ENCODE results near the gene FBLN2.

Gene FBLN2

GRCh38 chr3:13507570-13508339, 41.2 kb upstream of the FBLN2 start:
- Mint-ChIP-seq H3K9me3 (no peaks in the 10 kb centered on the region), H3K27ac (no peak overlapping the region), H3K27me3 (peaks cover 4% of the 10 kb centered on the region), H3K4me1 (peaks cover 2% of the 10 kb centered on the region), H3K4me3 (no peak overlapping the region), H3K36me3 (no peaks in the 10 kb centered on the region)
- ATAC-seq (ENCODE audit: low read depth) (no peak), DNase-seq (ENCODE audit: low spot score in 2 of 2) (no peak)

DNA sequence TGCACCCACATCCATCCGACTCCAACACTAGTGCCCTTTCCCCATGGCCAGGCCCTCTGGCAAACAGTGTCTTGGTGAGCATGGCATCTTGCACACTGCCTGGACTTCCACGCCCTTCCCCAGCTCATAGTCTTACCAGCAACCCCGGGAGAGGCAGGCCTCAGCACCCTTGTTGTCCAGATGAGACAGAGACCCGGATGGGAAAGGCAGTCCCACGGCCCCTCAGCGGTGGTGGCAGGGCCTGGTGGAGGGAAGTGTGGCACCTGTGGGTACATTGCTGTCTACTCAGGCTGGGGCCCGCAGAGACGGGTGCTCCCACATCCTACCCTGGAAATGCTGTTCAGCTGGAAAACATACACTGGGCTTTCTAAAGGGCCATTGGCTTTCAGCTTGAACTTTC, 40.4 kb upstream of the FBLN2 start:
- no peak for ATAC-seq (ENCODE audit: low read depth)
- Mint-ChIP-seq H3K4me1 (peaks cover 2% of the 10 kb centered on the region), H3K4me3 (no peak overlapping the region), H3K36me3 (no peaks in the 10 kb centered on the region), H3K27ac (no peak overlapping the region), H3K9me3 (no peaks in the 10 kb centered on the region), H3K27me3 (peaks cover 4% of the 10 kb centered on the region)
- no peak for DNase-seq (ENCODE audit: low spot score in 2 of 2)

DNA sequence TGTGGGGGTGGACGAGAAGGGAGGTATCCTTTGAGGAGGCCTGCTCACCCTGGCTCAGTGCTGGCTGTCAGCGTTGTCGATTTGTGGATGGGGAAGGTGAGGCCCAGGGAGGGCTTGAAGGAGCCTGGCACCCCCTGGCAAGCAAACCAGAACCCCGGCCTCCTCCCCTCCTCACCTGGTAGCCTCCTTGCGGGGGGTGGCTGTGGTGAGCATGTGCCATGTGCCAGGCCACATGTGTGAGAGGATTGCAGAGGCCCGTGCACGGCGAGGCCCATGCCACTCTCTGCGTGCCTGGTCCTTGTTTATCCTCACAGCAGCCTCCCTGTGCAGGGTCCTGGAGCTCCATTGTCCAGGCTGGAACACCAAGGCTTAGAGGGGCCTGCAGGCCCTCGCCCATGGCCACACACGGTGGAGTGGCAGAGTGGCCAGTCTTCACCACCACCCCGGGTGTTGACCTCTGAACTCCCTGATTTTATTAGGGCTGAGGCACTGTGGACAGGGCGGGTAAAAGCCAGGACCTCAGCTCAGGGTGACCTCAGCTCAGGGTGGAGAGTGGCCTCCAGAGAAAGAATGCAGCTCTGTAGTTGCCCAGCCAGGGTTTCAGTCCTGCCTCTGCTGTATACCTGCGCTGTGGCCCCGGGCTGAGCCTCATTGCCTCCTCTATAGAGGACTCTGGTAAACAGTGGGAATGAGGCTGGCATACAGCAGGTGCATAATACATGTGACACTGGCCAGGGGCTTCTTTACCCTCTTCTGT, 39.7 kb upstream of the FBLN2 start:
- ATAC-seq (ENCODE audit: low read depth), result no peak
- peaks cover 4% of the 10 kb centered on the region for H3K27me3 Mint-ChIP-seq
- no peak for DNase-seq (ENCODE audit: low spot score in 2 of 2)
- H3K27ac Mint-ChIP-seq, result no peak overlapping the region
- peaks cover 2% of the 10 kb centered on the region for H3K4me1 Mint-ChIP-seq
- no peaks in the 10 kb centered on the region for H3K36me3 Mint-ChIP-seq
- H3K4me3 Mint-ChIP-seq, result no peak overlapping the region
- no peaks in the 10 kb centered on the region for H3K9me3 Mint-ChIP-seq

DNA sequence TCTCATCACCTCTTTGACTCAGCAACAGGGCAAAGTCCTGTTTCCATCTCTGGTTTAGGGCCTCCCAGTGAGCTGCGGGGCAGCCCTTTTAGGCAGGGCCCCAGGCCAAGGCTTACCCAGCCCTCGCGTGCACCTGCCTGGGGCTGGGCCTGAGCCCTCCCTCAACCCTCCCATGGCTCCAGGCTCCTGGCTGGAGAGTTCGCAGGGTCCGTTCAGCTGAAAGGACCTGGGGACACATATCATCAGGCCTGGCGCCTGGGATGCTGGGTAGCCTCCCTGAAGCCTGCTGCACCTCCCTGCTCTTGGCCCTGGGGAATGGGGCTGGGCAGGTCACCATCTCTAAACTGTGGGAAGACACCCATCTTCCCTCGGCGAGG, 39.1 kb upstream of the FBLN2 start:
- H3K4me1 Mint-ChIP-seq, result peaks cover 2% of the 10 kb centered on the region
- no peaks in the 10 kb centered on the region for H3K9me3 Mint-ChIP-seq
- H3K27me3 Mint-ChIP-seq, result peaks cover 4% of the 10 kb centered on the region
- H3K4me3 Mint-ChIP-seq, result no peak overlapping the region
- ATAC-seq (ENCODE audit: low read depth) (no peak), DNase-seq (ENCODE audit: low spot score in 2 of 2) (no peak)
- no peaks in the 10 kb centered on the region for H3K36me3 Mint-ChIP-seq
- no peak overlapping the region for H3K27ac Mint-ChIP-seq

GRCh38 chr3:13512451-13512850, 36.5 kb upstream of the FBLN2 start:
- Mint-ChIP-seq H3K36me3 (no peaks in the 10 kb centered on the region), H3K9me3 (no peaks in the 10 kb centered on the region), H3K4me1 (peaks cover 2% of the 10 kb centered on the region), H3K27ac (no peak overlapping the region), H3K4me3 (no peak overlapping the region), H3K27me3 (peaks cover 3% of the 10 kb centered on the region)
- DNase-seq (ENCODE audit: low spot score in 2 of 2) (no peak), ATAC-seq (ENCODE audit: low read depth) (no peak)

DNA sequence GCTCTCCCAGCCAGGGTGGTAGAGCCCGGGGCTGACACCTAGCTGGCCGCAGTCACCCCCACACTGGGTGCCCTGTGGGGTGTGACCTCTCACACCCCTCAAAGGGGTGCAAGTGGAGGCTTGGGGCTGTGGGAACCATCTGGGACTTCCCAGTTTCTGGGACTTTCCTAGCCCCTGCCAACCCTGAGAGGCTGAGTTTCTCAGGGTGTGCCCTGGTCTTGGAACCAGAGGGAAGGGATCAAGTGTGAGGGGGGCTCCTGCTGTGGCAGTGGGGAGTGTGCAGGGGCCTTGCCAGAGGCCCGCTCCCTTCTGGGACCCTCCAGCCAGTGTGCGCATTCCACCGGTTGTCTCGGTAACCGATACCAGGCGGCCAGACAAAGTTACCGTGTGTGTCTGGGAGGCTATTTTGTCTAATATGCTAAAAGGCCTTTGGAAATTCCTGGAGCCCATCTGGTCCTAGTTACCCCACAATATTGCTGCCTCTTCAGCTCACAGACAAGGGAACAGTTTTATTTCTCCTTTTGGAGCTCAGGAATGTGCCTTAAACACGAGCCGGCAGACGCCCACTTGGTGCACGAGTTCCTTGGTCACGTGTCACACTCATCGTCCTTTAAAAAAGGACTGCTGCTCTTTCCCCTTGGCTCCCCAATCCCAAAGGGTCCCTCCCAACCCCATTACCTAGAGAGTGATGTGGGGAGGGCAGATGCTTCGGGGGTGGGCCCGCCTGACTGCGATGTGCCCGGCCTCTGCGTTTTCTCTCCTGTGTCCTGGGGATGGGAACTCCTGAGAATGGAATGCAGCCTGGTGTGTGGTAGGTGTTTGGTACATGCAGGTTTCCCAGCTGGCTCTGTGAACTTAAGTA, 35.6 kb upstream of the FBLN2 start:
- peaks cover 6% of the 10 kb centered on the region for H3K27me3 Mint-ChIP-seq

DNA sequence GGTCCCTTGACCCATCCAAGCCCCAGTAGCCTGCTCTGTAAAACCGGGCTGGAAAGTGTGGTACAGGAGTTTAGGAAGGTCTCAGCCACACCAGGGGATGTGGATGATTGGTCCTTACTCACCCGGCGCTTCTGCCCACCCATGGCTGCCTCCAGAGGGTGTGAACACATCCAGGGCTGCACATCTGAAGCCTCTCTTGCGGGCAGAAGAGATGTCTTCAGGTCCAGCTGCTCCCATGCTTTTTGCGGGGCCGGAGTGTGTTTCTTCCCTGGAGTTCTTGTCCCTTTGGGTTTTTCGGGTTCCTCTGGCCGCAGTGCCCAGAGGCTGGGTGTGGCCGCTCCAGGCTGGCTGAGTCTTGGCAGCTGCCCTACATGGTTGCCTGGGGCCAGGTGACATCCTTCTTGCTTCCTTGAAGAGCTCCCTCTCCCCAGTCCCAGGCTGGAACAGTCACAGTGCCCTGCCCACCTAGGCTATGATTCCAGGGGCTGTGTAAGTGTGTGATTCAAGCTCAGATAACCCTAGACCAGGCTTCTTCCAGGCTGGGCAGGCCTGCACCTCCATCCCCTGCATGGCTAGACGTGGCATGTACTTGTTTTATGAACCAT, 34.9 kb upstream of the FBLN2 start:
- no peak for DNase-seq (ENCODE audit: low spot score in 2 of 2)
- Mint-ChIP-seq H3K4me3 (no peak overlapping the region), H3K27ac (no peak overlapping the region), H3K36me3 (no peaks in the 10 kb centered on the region), H3K4me1 (peaks cover 2% of the 10 kb centered on the region), H3K9me3 (no peaks in the 10 kb centered on the region), H3K27me3 (peaks cover 7% of the 10 kb centered on the region)
- no peak for ATAC-seq (ENCODE audit: low read depth)

More for the DNA sequence above, 35.6 kb upstream of the FBLN2 start:
- Mint-ChIP-seq H3K4me3 (no peak overlapping the region), H3K27ac (no peak overlapping the region), H3K9me3 (no peaks in the 10 kb centered on the region), H3K36me3 (no peaks in the 10 kb centered on the region), H3K4me1 (peaks cover 2% of the 10 kb centered on the region)
- no peak for DNase-seq (ENCODE audit: low spot score in 2 of 2)
- no peak for ATAC-seq (ENCODE audit: low read depth)

- Mint-ChIP-seq H3K27me3 (peaks cover 10% of the 10 kb centered on the region), H3K4me1 (peaks cover 2% of the 10 kb centered on the region), H3K4me3 (no peak overlapping the region), H3K36me3 (no peaks in the 10 kb centered on the region), H3K9me3 (no peaks in the 10 kb centered on the region), H3K27ac (no peak overlapping the region)
- no peak for DNase-seq (ENCODE audit: low spot score in 2 of 2)
- ATAC-seq (ENCODE audit: low read depth), result no peak
These were observed 34.1 kb upstream of the FBLN2 start for GRCh38 chr3:13514639-13515435.

DNA sequence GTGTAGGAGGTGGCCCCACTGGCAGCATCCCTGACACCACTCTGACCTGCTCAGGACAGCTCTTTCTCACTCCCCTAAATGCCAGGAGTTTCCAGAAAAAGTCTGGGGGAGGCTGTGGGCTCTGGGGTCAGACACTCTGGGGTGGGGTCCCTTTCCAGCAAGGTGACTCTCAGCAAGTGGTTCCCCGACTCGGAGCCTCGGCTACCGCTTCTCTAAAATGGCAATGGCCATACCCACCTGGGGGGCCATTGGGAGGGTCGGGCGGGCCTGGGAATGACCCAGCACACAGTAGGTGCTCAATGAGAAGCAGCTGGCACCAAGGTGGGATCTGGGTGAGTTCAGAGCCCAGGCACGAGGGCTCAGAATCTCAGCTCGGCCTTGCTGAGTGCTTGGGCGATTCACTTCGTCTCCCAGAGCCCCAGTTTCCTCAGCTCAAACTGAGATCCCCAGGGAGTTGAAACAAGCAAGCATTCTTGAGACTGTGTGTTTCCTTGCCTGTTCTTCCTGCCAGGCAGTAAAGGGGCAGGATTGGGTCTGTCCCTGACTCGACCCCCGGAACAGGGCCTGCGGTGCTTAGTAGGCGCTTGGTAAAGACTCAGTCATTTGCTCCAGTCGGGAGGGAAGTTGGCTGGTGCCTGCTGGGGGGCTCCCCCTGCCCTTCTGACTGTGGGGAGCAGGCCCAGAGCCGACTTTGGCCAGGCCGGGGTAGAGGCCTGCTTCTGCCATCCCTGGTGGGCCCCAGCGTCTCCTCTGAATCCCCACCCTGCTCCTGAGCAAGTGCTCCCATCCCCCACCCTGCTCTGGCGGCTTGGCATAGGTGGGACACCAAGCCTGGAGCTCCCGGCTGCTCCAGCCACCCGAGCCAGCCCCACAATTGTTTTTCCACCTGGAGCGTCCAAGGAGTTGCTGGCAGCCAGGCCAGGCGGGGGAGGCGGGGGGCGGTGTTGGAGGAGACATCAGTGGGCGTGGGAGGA, 32.9 kb upstream of the FBLN2 start:
- Mint-ChIP-seq H3K9me3 (no peaks in the 10 kb centered on the region), H3K4me1 (peaks cover 2% of the 10 kb centered on the region), H3K27ac (no peak overlapping the region), H3K36me3 (no peaks in the 10 kb centered on the region), H3K4me3 (no peak overlapping the region), H3K27me3 (peaks cover 10% of the 10 kb centered on the region)
- DNase-seq (ENCODE audit: low spot score in 2 of 2) (no peak), ATAC-seq (ENCODE audit: low read depth) (no peak)

GRCh38 chr3:13516760-13517135, 32.2 kb upstream of the FBLN2 start:
- H3K36me3 Mint-ChIP-seq, result no peaks in the 10 kb centered on the region
- H3K27me3 Mint-ChIP-seq, result peaks cover 12% of the 10 kb centered on the region
- H3K4me1 Mint-ChIP-seq, result peaks cover 2% of the 10 kb centered on the region
- DNase-seq (ENCODE audit: low spot score in 2 of 2) (no peak), ATAC-seq (ENCODE audit: low read depth) (no peak)
- H3K9me3 Mint-ChIP-seq, result peaks cover 2% of the 10 kb centered on the region
- H3K4me3 Mint-ChIP-seq, result no peak overlapping the region
- H3K27ac Mint-ChIP-seq, result no peak overlapping the region

GRCh38 chr3:13517253-13517977, 31.5 kb upstream of the FBLN2 start:
- Mint-ChIP-seq H3K27me3 (peaks cover 10% of the 10 kb centered on the region), H3K36me3 (no peaks in the 10 kb centered on the region), H3K4me1 (no peaks in the 10 kb centered on the region), H3K9me3 (peaks cover 3% of the 10 kb centered on the region), H3K4me3 (no peak overlapping the region), H3K27ac (no peak overlapping the region)
- DNase-seq (ENCODE audit: low spot score in 2 of 2), result no peak
- ATAC-seq (ENCODE audit: low read depth), result no peak

DNA sequence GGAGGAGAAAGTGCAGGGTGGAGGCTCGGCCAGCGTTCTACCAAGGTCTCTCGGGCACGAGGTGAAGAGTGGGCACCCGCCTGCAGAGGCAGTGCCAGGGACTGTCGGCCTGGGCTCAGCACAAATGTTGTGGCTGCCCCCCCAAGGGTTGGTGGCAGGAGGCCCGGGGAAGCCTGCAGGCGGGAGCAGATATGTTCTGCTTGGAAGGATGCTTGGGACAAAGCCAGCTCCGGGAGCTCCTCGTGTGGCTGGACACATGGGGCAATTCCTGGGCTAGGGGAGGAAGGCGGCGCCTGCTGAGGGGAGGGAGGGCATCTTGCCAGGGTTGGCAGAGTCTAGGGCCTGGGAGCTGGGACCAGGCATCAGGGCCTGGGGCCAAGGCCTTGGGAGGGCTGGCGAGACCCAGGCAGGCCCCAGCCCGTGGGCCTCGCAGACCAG, 30.4 kb upstream of the FBLN2 start:
- Mint-ChIP-seq H3K27me3 (peaks cover 14% of the 10 kb centered on the region), H3K36me3 (no peaks in the 10 kb centered on the region), H3K27ac (no peak overlapping the region), H3K9me3 (peaks cover 3% of the 10 kb centered on the region), H3K4me3 (no peak overlapping the region), H3K4me1 (no peaks in the 10 kb centered on the region)
- ATAC-seq (ENCODE audit: low read depth) (no peak), DNase-seq (ENCODE audit: low spot score in 2 of 2) (no peak)
